ENCODE results near the gene VPS52.
"Not testable (repeated sequence)": the region's sequence is repeated elsewhere in the genome, so short reads cannot be mapped to it uniquely, and the experiment has no call there.

Gene VPS52

GRCh38 chr6:33280539-33280938 is 8.9 kb upstream of the VPS52 start:
- no peak for DNase-seq (ENCODE audit: low read depth)

- no peak for DNase-seq (ENCODE audit: low read depth)
Observed at GRCh38 chr6:33279971-33280511, 8.4 kb upstream of the VPS52 start.

- no peak for DNase-seq (ENCODE audit: low read depth)
Observed at GRCh38 chr6:33279257-33279695, 7.6 kb upstream of the VPS52 start.

DNA sequence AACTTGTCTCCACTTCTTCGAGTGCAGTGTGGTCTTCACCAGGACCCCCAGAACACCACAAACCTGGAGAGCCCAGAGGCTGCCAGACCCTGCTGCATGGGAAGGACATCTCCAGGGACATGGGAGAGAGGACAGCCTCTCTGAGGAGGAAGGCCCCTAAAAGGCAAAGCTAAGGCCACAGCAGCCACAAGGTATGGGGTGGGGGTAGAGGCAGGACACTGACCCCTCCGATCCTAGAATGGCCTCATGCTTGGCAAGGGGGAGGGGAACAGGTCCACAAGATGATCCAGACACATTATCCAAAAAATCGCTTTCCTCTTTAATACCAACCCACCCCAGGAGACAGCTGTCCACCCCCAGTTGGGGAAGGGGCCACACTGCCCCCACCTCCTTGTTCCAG is 7.1 kb upstream of the VPS52 start:
- DNase-seq (ENCODE audit: low read depth), result no peak

DNA sequence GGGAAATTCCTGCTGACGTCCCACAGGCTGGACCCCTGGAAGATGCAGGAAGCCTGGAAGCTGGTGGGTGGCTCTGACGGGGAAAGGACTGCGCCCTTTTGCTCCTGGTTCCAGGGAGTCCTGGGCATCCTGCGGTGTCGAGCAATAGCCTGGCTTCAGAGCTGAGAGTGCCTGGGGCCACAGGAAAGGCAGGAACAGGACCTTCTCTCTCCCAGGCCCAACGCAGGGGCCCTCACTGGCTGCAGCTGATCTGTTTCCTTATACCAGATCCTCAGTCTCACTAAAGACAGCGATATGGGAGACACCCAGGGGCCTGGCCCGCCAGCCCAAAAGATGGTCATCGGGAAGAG is 6.7 kb upstream of the VPS52 start:
- no peak for DNase-seq (ENCODE audit: low read depth)

DNA sequence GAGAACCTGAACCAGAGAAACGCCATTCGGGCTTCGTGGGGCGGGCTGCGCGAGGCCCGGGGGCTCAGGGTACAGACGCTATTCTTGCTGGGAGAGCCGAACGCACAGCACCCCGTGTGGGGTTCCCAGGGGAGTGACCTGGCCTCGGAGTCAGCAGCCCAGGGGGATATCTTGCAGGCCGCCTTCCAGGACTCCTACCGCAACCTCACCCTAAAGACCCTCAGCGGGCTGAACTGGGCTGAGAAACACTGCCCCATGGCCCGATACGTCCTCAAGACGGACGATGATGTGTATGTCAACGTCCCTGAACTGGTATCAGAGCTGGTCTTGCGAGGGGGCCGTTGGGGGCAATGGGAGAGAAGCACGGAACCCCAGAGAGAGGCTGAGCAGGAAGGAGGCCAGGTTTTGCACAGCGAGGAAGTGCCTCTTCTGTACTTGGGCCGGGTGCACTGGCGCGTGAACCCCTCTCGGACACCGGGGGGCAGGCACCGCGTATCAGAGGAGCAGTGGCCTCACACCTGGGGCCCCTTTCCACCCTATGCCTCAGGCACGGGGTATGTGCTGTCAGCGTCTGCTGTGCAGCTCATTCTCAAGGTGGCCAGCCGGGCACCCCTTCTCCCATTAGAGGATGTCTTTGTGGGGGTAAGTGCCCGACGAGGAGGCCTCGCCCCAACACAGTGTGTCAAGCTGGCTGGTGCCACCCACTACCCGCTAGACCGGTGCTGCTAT is 6.2 kb upstream of the VPS52 start:
- no peak for DNase-seq (ENCODE audit: low read depth)

GRCh38 chr6:33276864-33277662 is 5.4 kb upstream of the VPS52 start, which contains the start of gene B3GALT4:
TSS of gene B3GALT4 (plus strand) at chr6:33277123. CDS start at chr6:33277420, 297 bp downstream.
- DNase-seq (ENCODE audit: low read depth), result no peak

DNA sequence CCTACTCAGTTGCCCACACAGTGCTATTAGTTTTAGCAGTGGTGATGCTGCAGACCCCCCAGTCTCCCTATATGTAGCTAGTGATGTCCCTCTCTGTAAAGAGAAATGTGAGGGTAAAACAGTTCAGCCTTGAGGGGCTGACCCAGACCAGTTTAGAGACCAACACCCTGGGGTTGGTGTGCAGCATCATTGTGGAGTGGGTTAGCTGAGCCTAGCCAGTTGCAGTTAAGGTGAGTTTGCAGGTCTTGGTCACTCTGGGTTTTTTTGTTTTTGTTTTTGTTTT is 4.8 kb upstream of the VPS52 start:
- no peak for DNase-seq (ENCODE audit: low read depth)

GRCh38 chr6:33275795-33276580 is 4.3 kb upstream of the VPS52 start:
- DNase-seq (ENCODE audit: low read depth), result not testable (repeated sequence)

DNA sequence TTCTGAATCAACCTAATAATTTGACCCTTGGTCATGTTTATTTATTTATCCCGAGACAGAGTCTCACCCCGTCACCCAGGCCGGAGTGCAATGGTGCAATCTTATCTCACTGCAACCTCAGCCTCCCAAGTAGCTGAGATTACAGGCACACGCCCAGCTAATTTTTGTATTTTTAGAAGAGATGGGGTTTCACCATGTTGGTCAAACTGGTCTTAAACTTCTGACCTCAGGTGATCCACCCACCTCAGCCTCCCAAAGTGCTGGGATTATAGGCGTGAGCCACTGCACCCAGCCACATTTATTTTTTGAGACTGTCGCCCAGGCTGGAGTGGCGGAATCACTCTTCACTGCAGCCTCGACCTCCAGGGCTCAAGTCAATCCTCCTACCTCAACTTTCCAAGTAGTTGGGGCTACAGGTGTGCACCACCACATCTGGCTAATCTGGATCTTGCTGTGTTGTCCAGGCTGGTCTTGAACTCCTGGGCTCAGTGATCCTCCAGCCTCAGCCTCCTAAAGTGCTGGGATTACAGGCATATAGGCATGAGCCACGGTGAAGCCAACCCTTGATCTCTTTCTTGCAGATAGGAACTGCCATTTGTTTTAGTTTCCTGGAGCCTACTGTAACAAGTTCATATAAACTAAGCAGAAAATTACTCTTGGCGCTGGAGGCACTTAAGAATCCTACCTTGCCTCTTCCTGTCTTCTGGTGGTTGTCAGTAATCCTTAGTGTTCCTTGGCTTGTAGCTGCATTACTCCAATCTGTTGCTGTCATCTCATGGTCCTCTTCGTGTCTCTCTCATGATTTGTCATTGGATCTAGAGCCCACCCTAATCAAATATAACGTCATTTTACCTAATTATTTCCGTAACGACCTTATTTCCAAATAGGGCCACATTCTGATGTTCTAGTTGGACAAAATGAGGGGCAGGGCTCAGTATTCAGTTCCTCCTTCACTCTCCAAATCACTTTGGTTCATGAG is 2.5 kb upstream of the VPS52 start:
- DNase-seq (ENCODE audit: low read depth), result no peak

DNA sequence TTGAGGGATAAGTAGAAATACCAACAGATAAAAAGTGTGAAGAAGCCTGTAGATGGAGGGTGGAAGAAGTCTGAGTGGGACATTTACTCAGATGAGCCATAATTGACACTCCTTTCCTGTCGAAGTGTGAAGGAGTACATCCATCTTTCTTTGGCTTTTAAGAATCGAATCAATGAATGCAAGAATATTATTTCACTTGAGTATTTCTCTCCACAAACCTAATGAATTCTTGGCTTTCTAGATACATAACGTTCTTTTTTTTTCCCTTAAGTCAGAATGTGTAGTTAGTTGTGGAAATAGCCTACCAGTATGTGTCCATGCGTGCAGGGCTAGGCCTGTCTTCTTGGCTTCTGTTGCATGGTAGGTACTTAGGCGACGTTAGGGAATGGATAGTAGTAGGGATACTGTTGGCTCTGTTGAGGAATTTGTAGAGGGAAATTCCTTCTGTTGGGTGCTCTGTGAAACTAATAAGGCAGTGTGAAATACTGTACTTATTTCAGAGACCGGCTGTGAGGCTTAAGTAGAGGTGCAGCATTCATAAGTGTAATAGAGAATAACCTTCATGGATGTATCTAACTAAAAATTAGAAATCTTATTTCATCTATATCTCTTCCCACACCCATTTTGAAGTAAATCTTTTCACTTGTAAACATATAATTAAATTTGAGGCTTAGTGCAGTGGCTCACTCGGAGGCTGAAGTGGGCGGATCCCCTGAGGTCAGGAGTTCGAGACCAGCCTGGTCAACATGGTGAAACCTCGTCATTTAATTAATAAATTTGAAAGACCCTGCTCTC is 1.6 kb upstream of the VPS52 start:
- DNase-seq (ENCODE audit: low read depth), result no peak

DNA sequence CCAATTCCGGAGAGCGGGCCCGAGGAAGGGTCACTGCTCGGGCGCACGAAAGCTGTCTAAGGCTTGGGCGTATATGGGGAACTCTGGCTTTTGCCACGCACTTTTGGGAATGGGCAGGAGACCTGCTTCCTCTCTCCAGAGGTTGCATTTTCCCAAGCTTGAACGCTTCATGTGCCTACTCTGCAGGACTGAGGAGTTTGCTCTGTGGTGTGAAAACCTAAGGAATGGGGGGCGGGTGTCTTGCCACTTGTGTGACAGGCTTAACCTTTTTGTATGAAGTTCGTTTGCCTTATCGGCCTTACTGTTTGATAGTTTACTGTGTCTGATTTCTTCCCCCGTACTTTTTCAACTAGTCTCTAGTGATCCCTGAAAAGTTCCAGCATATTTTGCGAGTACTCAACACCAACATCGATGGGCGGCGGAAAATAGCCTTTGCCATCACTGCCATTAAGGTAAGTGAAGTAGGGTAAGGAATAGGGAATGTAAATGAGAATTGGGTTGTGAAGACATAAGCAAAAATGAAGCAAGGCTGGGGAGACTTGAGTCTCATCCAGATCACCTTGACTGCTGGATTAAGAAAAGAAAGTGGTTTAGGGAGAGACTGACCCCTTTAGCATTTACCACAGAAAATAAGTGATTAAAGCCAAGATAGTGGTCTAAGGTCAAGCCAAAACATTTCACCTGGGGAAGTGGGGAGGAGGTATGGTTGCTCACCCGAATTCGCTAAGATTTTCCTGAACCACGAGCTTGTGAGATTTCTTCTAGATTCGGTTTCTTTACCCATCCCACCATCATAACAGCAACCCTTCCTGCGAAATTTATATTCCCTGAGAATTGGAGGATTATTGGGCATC is 826 bp upstream of the VPS52 start:
- no peak for DNase-seq (ENCODE audit: low read depth)

DNA sequence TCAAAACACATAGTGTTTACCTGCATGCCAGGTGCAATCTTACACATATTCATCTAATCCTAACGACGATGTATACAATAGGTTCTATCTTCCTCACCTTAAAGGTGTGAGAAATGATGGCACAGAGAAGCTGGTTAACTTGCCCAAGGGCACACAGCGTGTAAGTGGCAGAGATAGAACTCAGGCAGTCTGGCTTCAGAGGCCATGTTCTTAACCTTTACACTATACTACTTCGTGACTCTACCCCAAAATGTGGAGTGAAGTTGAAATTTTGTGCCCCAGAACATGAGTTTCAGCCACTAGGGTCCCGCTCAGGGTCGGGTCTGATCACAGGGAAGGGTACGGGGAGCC is 584 bp downstream of the VPS52 start:
- no peak for DNase-seq (ENCODE audit: low read depth)

- DNase-seq (ENCODE audit: low read depth), result no peak
Observed at GRCh38 chr6:33264015-33264414, 7.7 kb downstream of the VPS52 start.

DNA sequence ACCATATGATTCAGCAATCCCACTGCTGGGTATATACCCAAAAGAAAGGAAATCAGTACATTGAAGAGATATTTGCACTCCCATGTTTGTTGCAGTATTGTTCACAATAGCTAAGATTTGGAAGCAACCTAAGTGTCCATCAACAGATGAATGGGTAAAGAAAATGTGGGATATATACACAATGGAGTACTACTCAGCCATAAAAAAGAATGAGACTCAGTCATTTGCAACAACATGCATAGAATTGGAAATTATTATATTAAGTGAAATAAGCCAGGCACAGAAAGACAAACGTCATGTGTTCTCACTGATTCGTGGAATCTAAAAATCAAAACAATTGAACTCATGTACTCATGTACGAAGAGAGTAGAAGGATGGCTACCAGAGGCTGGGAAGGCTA is 9.2 kb downstream of the VPS52 start:
- not testable (repeated sequence) for DNase-seq (ENCODE audit: low read depth)

DNA sequence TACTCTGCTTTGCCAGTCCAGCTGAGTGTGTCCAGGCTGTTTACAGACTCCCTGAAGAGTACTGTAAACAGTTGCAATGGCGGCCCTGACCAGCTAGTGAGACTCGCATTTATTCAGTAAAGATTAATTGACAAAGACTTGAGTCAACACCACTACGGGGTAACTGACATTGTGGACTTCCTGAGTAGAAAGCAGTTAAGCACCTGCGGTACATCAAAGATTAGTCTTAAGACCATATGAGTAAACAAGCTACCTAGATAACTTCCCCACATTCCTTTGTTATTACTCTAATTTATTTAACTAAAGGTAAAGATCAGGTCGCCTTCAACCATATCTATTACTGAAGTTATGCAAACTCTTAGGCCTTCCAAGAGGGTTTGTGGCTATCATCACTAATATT is 12.6 kb downstream of the VPS52 start:
- DNase-seq (ENCODE audit: low read depth), result no peak

DNA sequence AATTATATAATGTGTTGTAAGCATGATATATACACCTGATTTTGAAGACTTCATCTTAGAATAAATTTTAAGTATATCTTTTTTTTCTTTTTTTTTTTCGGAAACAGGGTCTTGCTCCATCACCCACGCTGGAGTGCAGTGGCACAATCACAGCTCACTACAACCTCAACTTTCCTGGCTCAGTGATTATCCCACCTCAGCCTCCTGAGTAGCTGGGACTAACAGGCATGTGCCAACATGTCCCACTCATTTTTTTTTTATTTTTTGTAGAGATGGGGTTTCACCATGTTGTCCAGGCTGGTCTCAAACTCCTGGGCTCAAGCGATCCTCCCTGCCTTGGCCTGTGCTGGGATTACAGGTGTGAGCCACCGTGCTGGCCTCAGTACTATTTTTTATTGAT is 17.1 kb downstream of the VPS52 start:
- no peak for DNase-seq (ENCODE audit: low read depth)

DNA sequence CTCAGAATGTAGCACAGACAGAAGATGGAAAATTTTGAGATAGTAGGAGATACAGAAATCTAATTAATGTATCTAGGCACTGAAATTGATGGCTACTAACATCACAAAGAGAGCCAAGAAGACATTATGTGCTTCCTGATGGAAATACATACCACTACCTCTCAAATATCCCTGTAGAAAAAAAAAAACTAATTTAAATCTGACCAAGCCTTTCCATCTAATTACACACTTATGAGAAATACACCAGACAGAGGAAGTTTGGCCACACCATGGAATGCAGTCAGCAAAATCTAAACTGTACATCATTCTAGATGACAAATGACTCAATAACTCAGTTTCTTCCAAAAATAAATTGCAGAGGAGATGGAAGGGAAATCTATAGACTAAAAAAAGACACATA is 18.9 kb downstream of the VPS52 start:
- no peak for DNase-seq (ENCODE audit: low read depth)

DNA sequence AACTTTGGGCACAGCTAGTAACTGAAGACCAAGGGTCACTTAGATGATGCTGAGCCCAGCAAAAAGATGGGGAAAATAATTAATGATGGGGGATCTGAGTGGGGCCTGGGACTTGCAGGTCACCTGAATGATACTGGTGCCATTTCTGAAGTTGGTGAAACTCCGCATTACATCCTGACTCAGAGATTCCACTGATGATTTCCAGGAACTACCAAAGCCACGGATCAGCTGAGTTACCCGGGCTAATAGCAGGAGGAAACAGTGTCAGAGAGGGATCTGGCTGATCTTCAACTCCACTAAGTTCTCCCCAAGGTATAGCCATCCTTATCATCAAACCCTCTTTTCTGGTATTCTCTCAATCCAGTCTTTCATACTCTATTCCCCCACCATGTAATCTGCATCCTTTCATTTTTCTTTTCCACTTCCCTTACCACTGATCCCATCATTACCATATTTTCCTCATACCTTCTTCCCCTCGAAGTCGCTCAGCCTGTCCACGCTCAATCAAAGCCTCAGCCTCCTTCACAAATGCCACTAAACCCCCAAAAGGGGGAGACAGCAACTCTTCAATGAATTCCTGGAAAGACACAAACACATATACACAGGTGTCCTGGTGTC is 20.2 kb downstream of the VPS52 start:
- no peak for DNase-seq (ENCODE audit: low read depth)

All from HS-5 (cell line).